Measurements from ENCODE around the gene C10orf90. TPM values are rescaled to one million over a fixed set of nuclear protein-coding genes. Genes with fewer than 3 reads are reported as not detected.

C10orf90 gene, protein sequence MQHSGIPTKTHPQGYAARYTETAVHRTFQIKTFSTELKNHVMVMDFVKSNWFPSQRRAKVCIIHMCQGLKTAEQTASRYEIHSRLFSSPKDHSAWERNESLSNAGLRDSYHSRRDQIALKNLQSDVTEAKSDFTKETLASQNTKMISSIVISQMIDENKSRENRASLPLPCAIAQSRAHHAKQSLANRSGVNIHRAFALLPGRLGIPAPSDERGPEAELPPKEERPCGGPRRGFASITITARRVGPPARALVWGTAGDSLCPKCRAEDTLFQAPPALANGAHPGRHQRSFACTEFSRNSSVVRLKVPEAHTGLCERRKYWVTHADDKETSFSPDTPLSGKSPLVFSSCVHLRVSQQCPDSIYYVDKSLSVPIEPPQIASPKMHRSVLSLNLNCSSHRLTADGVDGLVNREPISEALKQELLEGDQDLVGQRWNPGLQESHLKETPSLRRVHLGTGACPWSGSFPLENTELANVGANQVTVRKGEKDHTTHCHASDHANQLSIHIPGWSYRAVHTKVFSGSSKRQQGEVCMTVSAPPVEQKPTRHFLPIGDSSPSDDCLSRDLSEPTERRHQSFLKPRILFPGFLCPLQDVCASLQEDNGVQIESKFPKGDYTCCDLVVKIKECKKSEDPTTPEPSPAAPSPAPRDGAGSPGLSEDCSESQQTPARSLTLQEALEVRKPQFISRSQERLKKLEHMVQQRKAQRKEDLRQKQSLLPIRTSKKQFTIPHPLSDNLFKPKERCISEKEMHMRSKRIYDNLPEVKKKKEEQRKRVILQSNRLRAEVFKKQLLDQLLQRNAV
- 1.2 TPM for total RNA-seq

DNA sequence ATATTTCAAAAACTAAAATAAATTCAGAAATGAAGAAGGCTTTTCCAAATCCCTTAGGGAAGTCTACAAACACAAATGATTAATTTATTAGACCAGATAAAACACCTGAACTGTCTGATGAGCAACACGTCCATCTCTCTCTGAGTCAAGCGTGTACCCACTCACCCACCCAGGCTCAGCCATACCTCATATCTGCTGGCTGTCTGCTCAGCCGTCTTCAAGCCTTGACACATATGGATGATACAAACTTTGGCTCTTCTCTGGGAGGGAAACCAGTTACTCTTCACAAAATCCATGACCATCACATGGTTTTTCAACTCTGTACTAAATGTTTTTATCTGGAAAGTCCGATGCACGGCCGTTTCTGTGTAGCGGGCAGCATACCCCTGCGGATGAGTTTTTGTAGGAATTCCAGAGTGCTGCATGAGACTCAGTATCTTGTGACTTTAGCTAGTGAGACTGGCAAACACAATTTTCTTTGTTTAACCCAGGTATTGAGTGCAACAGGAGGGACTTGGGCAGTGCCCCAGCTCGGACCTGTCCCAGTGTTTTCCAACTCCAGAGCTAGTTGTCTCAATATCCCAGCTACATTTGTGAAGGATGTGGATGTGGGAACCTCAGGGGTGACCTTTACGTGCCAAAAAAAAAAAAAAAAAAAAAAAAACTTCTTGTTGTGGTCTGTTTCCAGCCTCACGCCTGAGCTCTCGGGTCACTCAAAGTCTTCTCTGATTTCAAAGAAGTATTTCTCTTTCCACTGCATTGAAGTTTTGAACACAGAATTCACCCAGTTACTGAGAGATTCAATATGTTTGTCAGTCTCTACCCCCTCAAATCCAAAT is at the start of gene C10orf90:
Gene C10orf90 (minus strand): TSS at position 638 of the 839 bp plus-strand sequence. CDS start 213 bp downstream, at position 425.

DNA sequence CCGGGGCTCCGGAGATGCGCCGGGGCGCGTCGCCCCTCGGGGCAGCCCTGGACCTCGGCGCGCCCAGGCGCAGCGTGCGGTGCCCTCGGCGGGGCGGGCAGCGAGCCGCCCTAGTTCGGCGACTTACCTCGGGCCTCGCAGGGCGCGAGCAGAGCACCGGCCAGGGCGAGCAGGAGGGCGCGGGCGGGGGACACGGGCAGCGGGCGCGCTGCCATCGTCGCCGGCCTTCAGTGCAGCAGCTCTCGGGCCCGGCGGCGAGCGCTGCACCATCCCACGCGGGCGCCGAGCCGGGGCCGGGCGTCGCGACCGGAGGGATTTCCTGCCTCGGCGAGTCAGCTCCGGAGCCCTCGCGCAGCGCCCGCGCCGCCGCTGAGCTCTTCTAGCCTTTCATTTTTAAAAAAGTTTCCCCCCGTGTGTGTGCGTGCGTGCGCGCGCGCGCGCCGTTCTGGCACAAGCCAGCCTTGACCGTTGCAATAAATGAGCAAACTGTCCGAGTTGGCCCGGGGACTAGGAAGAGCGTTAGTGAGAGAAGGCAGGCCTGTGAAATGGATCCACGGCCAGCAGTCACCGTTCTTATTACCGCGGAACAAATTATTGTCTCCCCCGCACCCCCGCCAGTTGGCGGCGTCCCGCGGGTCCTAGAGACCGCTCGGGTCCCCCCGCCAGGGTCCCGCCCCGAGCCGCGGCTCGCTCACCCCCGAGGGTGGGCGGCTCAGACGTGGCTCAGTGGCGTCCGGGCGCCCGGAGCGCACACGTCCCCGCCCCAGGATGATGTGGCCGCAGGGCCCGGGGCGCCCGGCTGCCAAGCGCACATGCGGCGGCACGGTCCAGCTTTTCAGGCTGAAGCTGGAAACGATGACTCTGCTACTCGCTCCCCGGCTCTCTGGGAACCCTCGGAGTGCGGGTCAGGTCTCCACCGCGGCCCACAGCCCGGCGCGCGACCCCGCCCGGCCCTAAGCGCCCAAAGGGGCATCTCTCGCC is 282.3 kb downstream of the C10orf90 start, which contains the start of gene ADAM12:
Gene ADAM12 (minus strand): TSS at position 547 of the 981 bp plus-strand sequence. CDS start 332 bp downstream, at position 215.

Other genes with a start within 250 kb of the C10orf90 start
- gene DOCK1, start 234.7 kb upstream of the C10orf90 start, total RNA-seq = 39.0 TPM